Naive thymus-derived CD4-positive, alpha-beta T cell (primary cell): ENCODE data around the gene CHD3. TPM values are rescaled to one million over a fixed set of nuclear protein-coding genes. Genes with fewer than 3 reads are reported as not detected.
A peak's percentile ranks its signal among the peaks of the same experiment; 100 is the strongest.

Experiments used
- ATAC-seq: fragments of 150-1000 bp; cut with Tn5 transposase; 2 replicates; pipeline ENCODE4 v1.10.0; 2021; ENCODE audit warnings: mild to moderate bottlenecking, moderate library complexity
- CTCF ChIA-PET: fragments of 350-600 bp; sonication (Branson Sonifier 250); formaldehyde crosslinking; loops from one replicate; lab custom pipeline; 2021; ENCODE audit warnings: antibody characterized with exemption; lab: Charles Lee
- POLR2A ChIA-PET: fragments of 350-600 bp; sonication (Branson Sonifier 250); formaldehyde crosslinking; loops from one replicate; lab custom pipeline; 2021; ENCODE audit warnings: antibody characterized with exemption, inconsistent platforms; lab: Charles Lee
- DNase-seq, 9 donors: peaks; one replicate each; pipeline versions ENCODE4 v3.0.0 to v3.0.0-alpha.2; 2020 to 2022; ENCODE audit warnings: mixed read lengths in 1 of 9
- H3K27ac ChIP-seq: one replicate; pipeline ENCODE4 v1.7.0; 2013; ENCODE audit warnings: mild to moderate bottlenecking, low read depth, low read length, moderate library complexity
- H3K27me3 ChIP-seq, 2 donors: one replicate each; pipeline ENCODE4 v1.7.0; 2013; ENCODE audit warnings: low read length in 2 of 2, mild to moderate bottlenecking in 2 of 2, moderate library complexity in 2 of 2; ENCODE audit not compliant: control insufficient read depth in 2 of 2, insufficient read depth in 2 of 2
- H3K36me3 ChIP-seq, 3 experiments: 1 replicate in 2 of 3; 2 replicates in 1 of 3; pipeline ENCODE4 v1.7.0; 2013; ENCODE audit warnings: low read length in 3 of 3, mild to moderate bottlenecking in 3 of 3, moderate library complexity in 1 of 3; ENCODE audit not compliant: insufficient read depth in 3 of 3, control insufficient read depth in 2 of 3
- H3K4me1 ChIP-seq, 2 donors: one replicate each; pipeline ENCODE4 v1.7.0; 2013; ENCODE audit warnings: low read length in 2 of 2, mild to moderate bottlenecking in 2 of 2, moderate library complexity in 1 of 2; ENCODE audit not compliant: control insufficient read depth in 2 of 2, insufficient read depth in 2 of 2
- H3K4me3 ChIP-seq: 2 replicates; pipeline ENCODE4 v1.7.0; 2013; ENCODE audit warnings: mild to moderate bottlenecking, low read length
- H3K9me3 ChIP-seq, 3 experiments: 1 replicate in 2 of 3; 2 replicates in 1 of 3; pipeline ENCODE4 v1.7.0; 2013; ENCODE audit warnings: low read length in 3 of 3; ENCODE audit not compliant: control insufficient read depth in 2 of 3
- H3K27ac Mint-ChIP-seq, 9 donors: one replicate each; pipeline ENCODE4 v1.8.0; 2020 to 2022; ENCODE audit warnings: mixed read lengths in 9 of 9, mild to moderate bottlenecking in 8 of 9, moderate library complexity in 5 of 9, inconsistent platforms in 2 of 9
- H3K27me3 Mint-ChIP-seq, 5 donors: one replicate each; pipeline ENCODE4 v1.8.0; 2021 to 2022; ENCODE audit warnings: mixed read lengths in 5 of 5, mild to moderate bottlenecking in 1 of 5
- H3K36me3 Mint-ChIP-seq, 5 donors: one replicate each; pipeline ENCODE4 v1.8.0; 2020 to 2022; ENCODE audit warnings: mixed read lengths in 5 of 5, mild to moderate bottlenecking in 3 of 5, inconsistent platforms in 1 of 5
- H3K4me1 Mint-ChIP-seq, 7 donors: one replicate each; pipeline ENCODE4 v1.8.0; 2020 to 2022; ENCODE audit warnings: mixed read lengths in 7 of 7, mild to moderate bottlenecking in 3 of 7, inconsistent platforms in 1 of 7
- H3K4me3 Mint-ChIP-seq, 10 donors: one replicate each; pipeline ENCODE4 v1.8.0; 2020 to 2022; ENCODE audit warnings: mild to moderate bottlenecking in 10 of 10, mixed read lengths in 10 of 10, moderate library complexity in 6 of 10, inconsistent platforms in 2 of 10
- H3K9me3 Mint-ChIP-seq, 11 donors: one replicate each; pipeline ENCODE4 v1.8.0; 2020 to 2022; ENCODE audit warnings: mixed read lengths in 11 of 11, mild to moderate bottlenecking in 4 of 11, inconsistent platforms in 1 of 11, moderate library complexity in 1 of 11
- intact Hi-C, 2 donors: fragments of 100-400 bp; cut with micrococcal nuclease; formaldehyde crosslinking; loops; one replicate each; pipeline ENCODE4 v1.15.1; 2023
- polyA plus RNA-seq, 2 donors: library from polyadenylated mRNA; unstranded; fragments of 300-500 nt; fragmentation: Illumina TruSeq; gene quantifications; one replicate each; pipeline ENCODE4 v1.2.3, GENCODE V29; 2021
- total RNA-seq, 6 experiments: library from RNA in 5 of 6; stranded (reverse) in 5 of 6; gene quantifications; 1 replicate in 5 of 6; 2 replicates in 1 of 6; pipeline ENCODE4 v1.2.3 and lab custom pipeline; 2021 to 2026

CHD3 gene
- total and polyA plus RNA-seq, 7 experiments from 2014 or later = 12.7 to 417 (median 247) TPM

GRCh38 chr17:7887482-7888183, 956 bp upstream of the CHD3 start:
- DNase-seq = peak; percentile 41 to 96 (median 93)
- Mint-ChIP-seq H3K36me3 (peaks cover 9 to 14% (median 12%) of the 10 kb centered on the region in 5 donors), H3K27ac (no peak overlapping the region), H3K4me1 (peaks cover 0 to 17% (median 8%) of the 10 kb centered on the region in 7 donors), H3K4me3 (no peak overlapping the region), H3K27me3 (no peaks in the 10 kb centered on the region), H3K9me3 (peaks cover 0 to 6% (median 0%) of the 10 kb centered on the region in 11 donors)
- Histone ChIP-seq H3K4me1 (peaks cover 28 to 29% of the 10 kb centered on the region in 2 donors), H3K36me3 (peaks cover 7 to 41% (median 19%) of the 10 kb centered on the region in 3 experiments), H3K4me3 (peak overlapping the region; percentile 61), H3K27me3 (no peaks in the 10 kb centered on the region), H3K9me3 (no peaks in the 10 kb centered on the region), H3K27ac (peak overlapping the region; percentile 91)
- ChIA-PET CTCF (no interaction called here), POLR2A (interaction anchor here (1.2 kb wide), 1 partner anchor 30 kb away, joined by 4 read pairs; the partner anchor contains the start of gene NAA38)
- peak; percentile 83 for ATAC-seq
- intact Hi-C loops = loop anchor here (1.0 to 10.0 kb wide), 21 partner anchors 8 to 452 kb away; partner anchors contain the start of genes CNTROB (in 2 of the 2), NAA38 (in 2 of the 2), CTC1 (in 1 of the 2) and KDM6B (in 1 of the 2)

- H3K4me1 ChIP-seq = peaks cover 15 to 21% of the 10 kb centered on the region in 2 donors
- ChIA-PET POLR2A (interaction anchor here (0.7 to 1.1 kb wide), 7 partner anchors 10 to 34 kb away, joined by 3 to 4 read pairs (median 3); no protein-coding TSS in a partner anchor), CTCF (interaction anchor here (0.5 to 1.4 kb wide), 7 partner anchors 9 to 272 kb away, joined by 3 to 4 read pairs (median 3); no protein-coding TSS in a partner anchor)
Observed at GRCh38 chr17:7889166-7889955, 772 bp downstream of the CHD3 start.

GRCh38 chr17:7893187-7893880, 4.7 kb downstream of the CHD3 start:
- Mint-ChIP-seq H3K27ac (peak overlapping the region in 5 of 9 donors; percentile 15 to 54 (median 32)), H3K36me3 (peaks cover 20 to 56% (median 41%) of the 10 kb centered on the region in 5 donors), H3K9me3 (no peaks in the 10 kb centered on the region), H3K4me1 (peaks cover 8 to 33% (median 25%) of the 10 kb centered on the region in 7 donors), H3K4me3 (no peak overlapping the region), H3K27me3 (no peaks in the 10 kb centered on the region)
- no peak overlapping the region for H3K4me3 ChIP-seq
- DNase-seq (no peak), ATAC-seq (no peak)
- H3K27me3 ChIP-seq = no peaks in the 10 kb centered on the region
- peaks cover 12 to 15% of the 10 kb centered on the region in 2 donors for H3K4me1 ChIP-seq
- ChIA-PET POLR2A (interaction anchor here (0.6 kb wide), 1 partner anchor 487 kb away, joined by 3 read pairs; no protein-coding TSS in a partner anchor), CTCF (interaction anchor here (0.6 to 0.8 kb wide), 3 partner anchors 30 to 597 kb away, joined by 3 read pairs; no protein-coding TSS in a partner anchor)
- H3K27ac ChIP-seq = no peak overlapping the region
- peaks cover 39 to 83% (median 52%) of the 10 kb centered on the region in 3 experiments for H3K36me3 ChIP-seq
- H3K9me3 ChIP-seq = no peaks in the 10 kb centered on the region
- intact Hi-C loops = no loop called here

More at GRCh38 chr17:7889166-7889955, 772 bp downstream of the CHD3 start:
- peaks cover 9 to 28% (median 12%) of the 10 kb centered on the region in 5 donors for H3K36me3 Mint-ChIP-seq
- intact Hi-C loops = loop anchor here (5.0 to 10.0 kb wide), 4 partner anchors 43 to 407 kb away; partner anchors contain the start of genes CNTROB (in 1 of the 2), POLR2A (in 1 of the 2), SLC35G6 (in 1 of the 2) and TRAPPC1 (in 1 of the 2)
- peaks cover 0 to 17% (median 8%) of the 10 kb centered on the region in 7 donors for H3K4me1 Mint-ChIP-seq
- peaks cover 0 to 6% (median 0%) of the 10 kb centered on the region in 11 donors for H3K9me3 Mint-ChIP-seq
- H3K27ac Mint-ChIP-seq = peak overlapping the region in 3 of 9 donors; percentile 2 to 73 (median 32)
- no peaks in the 10 kb centered on the region for H3K9me3 ChIP-seq
- no peaks in the 10 kb centered on the region for H3K27me3 Mint-ChIP-seq
- H3K27me3 ChIP-seq = no peaks in the 10 kb centered on the region
- peaks cover 16 to 58% (median 29%) of the 10 kb centered on the region in 3 experiments for H3K36me3 ChIP-seq
- peak overlapping the region; percentile 61 for H3K4me3 ChIP-seq
- ATAC-seq (no peak), DNase-seq (peak in 2 of 9 donors; percentile 31 to 33)
- H3K27ac ChIP-seq = peak overlapping the region; percentile 91
- peak overlapping the region in 2 of 10 donors; percentile 8 to 10 for H3K4me3 Mint-ChIP-seq

- H3K27me3 ChIP-seq = no peaks in the 10 kb centered on the region
- no peaks in the 10 kb centered on the region for H3K9me3 ChIP-seq
- H3K4me1 ChIP-seq = peaks cover 3 to 8% of the 10 kb centered on the region in 2 donors
- no peak for ATAC-seq
- intact Hi-C loops = no loop called here
- Mint-ChIP-seq H3K27ac (peak overlapping the region in 6 of 9 donors; percentile 42 to 86 (median 66)), H3K4me3 (no peak overlapping the region), H3K9me3 (no peaks in the 10 kb centered on the region), H3K27me3 (no peaks in the 10 kb centered on the region), H3K4me1 (peaks cover 8 to 33% (median 25%) of the 10 kb centered on the region in 7 donors), H3K36me3 (peaks cover 20 to 61% (median 47%) of the 10 kb centered on the region in 5 donors)
- H3K4me3 ChIP-seq = no peak overlapping the region
- no peak for DNase-seq
- H3K27ac ChIP-seq = no peak overlapping the region
- POLR2A ChIA-PET = interaction anchor here (1.3 kb wide), 1 partner anchor 28 kb away, joined by 6 read pairs; no protein-coding TSS in a partner anchor
- CTCF ChIA-PET = interaction anchor here (0.8 to 1.7 kb wide), 3 partner anchors 31 to 96 kb away, joined by 3 to 7 read pairs (median 3); no protein-coding TSS in a partner anchor
- H3K36me3 ChIP-seq = peaks cover 48 to 92% (median 60%) of the 10 kb centered on the region in 3 experiments
Observed at GRCh38 chr17:7894226-7894625, 5.6 kb downstream of the CHD3 start.

- Mint-ChIP-seq H3K27me3 (no peaks in the 10 kb centered on the region), H3K36me3 (peaks cover 25 to 68% (median 52%) of the 10 kb centered on the region in 5 donors), H3K27ac (peak overlapping the region in 7 of 9 donors; percentile 42 to 86 (median 70)), H3K4me1 (peaks cover 8 to 33% (median 25%) of the 10 kb centered on the region in 7 donors), H3K9me3 (no peaks in the 10 kb centered on the region), H3K4me3 (peak overlapping the region in 1 of 10 donors; percentile 10)
- intact Hi-C loops = loop anchor here in 1 of 2 donors (1.0 kb wide), 1 partner anchor 8 kb away; no protein-coding TSS in a partner anchor
- Histone ChIP-seq H3K36me3 (peaks cover 54 to 93% (median 60%) of the 10 kb centered on the region in 3 experiments), H3K9me3 (no peaks in the 10 kb centered on the region), H3K27me3 (no peaks in the 10 kb centered on the region), H3K4me3 (no peak overlapping the region), H3K27ac (peak overlapping the region; percentile 2), H3K4me1 (peaks cover 0 to 1% of the 10 kb centered on the region in 2 donors)
- ChIA-PET POLR2A (interaction anchor here (1.3 kb wide), 2 partner anchors 18 to 28 kb away, joined by 4 to 6 read pairs; no protein-coding TSS in a partner anchor), CTCF (interaction anchor here (1.1 to 3.1 kb wide), 3 partner anchors 32 to 95 kb away, joined by 3 to 10 read pairs (median 7); no protein-coding TSS in a partner anchor)
- DNase-seq = no peak
- no peak for ATAC-seq
Observed at GRCh38 chr17:7894866-7895265, 6.3 kb downstream of the CHD3 start.
